GM23338 (cell line): ENCODE measurements around the gene SYT6. TPM values are rescaled to one million over a fixed set of nuclear protein-coding genes. Genes with fewer than 3 reads are reported as not detected.

Experiments
- ATAC-seq: fragments of 200-7000 bp; cut with Tn5 transposase; 3 replicates; pipeline ENCODE4 v1.9.1; 2020
- DNase-seq: peaks from one replicate; pipeline ENCODE4 v3.0.0-alpha.2; 2015; ENCODE audit warnings: low spot score
- H2AFZ ChIP-seq: fragments of 200-600 bp; sonication (generic); 2 replicates; pipeline ENCODE4 v1.8.0; 2016; ENCODE audit warnings: antibody characterized with exemption, mild to moderate bottlenecking, moderate library complexity
- H3F3A ChIP-seq: fragments of 200-600 bp; sonication (generic); replicated peaks from 2 replicates; pipeline ENCODE4 v1.8.0; 2017; ENCODE audit warnings: antibody characterized with exemption, mixed run types, low read depth
- H3K27ac ChIP-seq: fragments of 200-600 bp; sonication (generic); 2 replicates; pipeline ENCODE4 v1.6.1; 2016; ENCODE audit warnings: low read depth
- H3K27me3 ChIP-seq: fragments of 200-600 bp; sonication (generic); 2 replicates; pipeline ENCODE4 v1.8.0; 2016; ENCODE audit warnings: mild to moderate bottlenecking, mixed run types, moderate library complexity; ENCODE audit not compliant: insufficient read depth
- H3K36me3 ChIP-seq: fragments of 200-600 bp; sonication (generic); 2 replicates; pipeline ENCODE4 v1.8.0; 2016; ENCODE audit warnings: mild to moderate bottlenecking; ENCODE audit not compliant: insufficient read depth
- H3K4me1 ChIP-seq: fragments of 200-600 bp; sonication (generic); 2 replicates; pipeline ENCODE4 v1.8.0; 2016; ENCODE audit warnings: mild to moderate bottlenecking, moderate library complexity; ENCODE audit not compliant: insufficient read depth
- H3K4me2 ChIP-seq: fragments of 200-600 bp; sonication (generic); 2 replicates; pipeline ENCODE4 v1.7.1; 2017; ENCODE audit warnings: mixed run types
- H3K4me3 ChIP-seq: fragments of 200-600 bp; sonication (generic); 2 replicates; pipeline ENCODE4 v1.6.1; 2016; ENCODE audit warnings: mixed run types
- H3K79me2 ChIP-seq: fragments of 200-600 bp; sonication (generic); replicated peaks from 2 replicates; pipeline ENCODE4 v1.8.0; 2017; ENCODE audit warnings: mild to moderate bottlenecking; ENCODE audit not compliant: insufficient read depth
- H3K9me2 ChIP-seq: fragments of 200-600 bp; sonication (generic); 2 replicates; pipeline ENCODE4 v1.8.0; 2017; ENCODE audit not compliant: insufficient read depth
- H4K20me1 ChIP-seq: fragments of 200-600 bp; sonication (generic); replicated peaks from 2 replicates; pipeline ENCODE4 v1.8.0; 2017; ENCODE audit warnings: mild to moderate bottlenecking; ENCODE audit not compliant: insufficient read depth
- H3K27ac Mint-ChIP-seq: 2 replicates; pipeline ENCODE4 v1.8.0; 2020; ENCODE audit warnings: inconsistent platforms, mild to moderate bottlenecking, moderate library complexity, mixed read lengths
- H3K27me3 Mint-ChIP-seq: 3 replicates; pipeline ENCODE4 v1.8.0; 2022; ENCODE audit warnings: low read depth, mild to moderate bottlenecking, moderate library complexity, mixed read lengths, inconsistent platforms; ENCODE audit not compliant: insufficient read depth, poor library complexity
- H3K36me3 Mint-ChIP-seq: 3 replicates; pipeline ENCODE4 v1.8.0; 2021; ENCODE audit warnings: low read depth, mild to moderate bottlenecking, inconsistent platforms, moderate library complexity, mixed read lengths
- H3K4me1 Mint-ChIP-seq: 3 replicates; pipeline ENCODE4 v1.8.0; 2020; ENCODE audit warnings: mild to moderate bottlenecking, inconsistent platforms, mixed read lengths
- H3K4me3 Mint-ChIP-seq: 3 replicates; pipeline ENCODE4 v1.8.0; 2021; ENCODE audit warnings: moderate library complexity, mild to moderate bottlenecking, inconsistent platforms, mixed read lengths
- H3K9me3 Mint-ChIP-seq: 3 replicates; pipeline ENCODE4 v1.8.0; 2020; ENCODE audit warnings: moderate library complexity, mild to moderate bottlenecking, inconsistent platforms, mixed read lengths
- CREB1 ChIP-seq: fragments of 250-450 bp; sonication (Bioruptor Pico); IDR thresholded peaks from 2 replicates; pipeline ENCODE4 v1.5.0; 2020; ENCODE audit warnings: low read depth, mild to moderate bottlenecking, moderate library complexity
- CTCF ChIP-seq, 2 experiments: fragments of 200-600 bp in 1 of 2; sonication (generic) in 1 of 2; conservative IDR thresholded peaks; 2 replicates each; pipeline versions ENCODE4 v1.5.1 to v1.6.1; 2016 to 2017; ENCODE audit warnings: antibody characterized with exemption in 2 of 2, low read depth in 2 of 2, mild to moderate bottlenecking in 2 of 2, moderate library complexity in 1 of 2
- ETS1 ChIP-seq: IDR thresholded peaks from 2 replicates; pipeline ENCODE4 v1.6.1; 2016; ENCODE audit warnings: antibody characterized with exemption
- EZH2 ChIP-seq: fragments of 200-600 bp; sonication (generic); IDR thresholded peaks from one replicate; pipeline ENCODE4 v1.8.0; 2017; ENCODE audit warnings: antibody characterized with exemption, mild to moderate bottlenecking, low read depth; ENCODE audit not compliant: unreplicated experiment
- EZH2phosphoT487 ChIP-seq: fragments of 200-600 bp; sonication (generic); IDR thresholded peaks from one replicate; pipeline ENCODE4 v1.8.1; 2018; ENCODE audit warnings: antibody characterized with exemption; ENCODE audit not compliant: unreplicated experiment
- JUNB ChIP-seq: IDR thresholded peaks from one replicate; pipeline ENCODE4 v1.6.1; 2016; ENCODE audit warnings: antibody characterized with exemption; ENCODE audit not compliant: unreplicated experiment
- NANOG ChIP-seq: IDR thresholded peaks from 2 replicates; pipeline ENCODE4 v1.6.1; 2016; ENCODE audit warnings: antibody characterized with exemption, borderline replicate concordance
- POLR2AphosphoS5 ChIP-seq: IDR thresholded peaks from 2 replicates; pipeline ENCODE4 v1.6.1; 2016; ENCODE audit warnings: antibody characterized with exemption, low read depth
- REST ChIP-seq: IDR thresholded peaks from one replicate; pipeline ENCODE4 v1.6.1; 2018; ENCODE audit warnings: antibody characterized with exemption; ENCODE audit not compliant: unreplicated experiment
- STAT1 ChIP-seq: IDR thresholded peaks from one replicate; pipeline ENCODE4 v1.6.1; 2016; ENCODE audit warnings: antibody characterized with exemption; ENCODE audit not compliant: unreplicated experiment
- ZNF114 ChIP-seq: fragments of 250-450 bp; sonication (Bioruptor Pico); IDR thresholded peaks from 2 replicates; pipeline ENCODE4 v1.5.0; 2020; ENCODE audit warnings: mild to moderate bottlenecking, moderate library complexity
- ZNF331 ChIP-seq: fragments of 250-450 bp; sonication (Bioruptor Pico); IDR thresholded peaks from 2 replicates; pipeline ENCODE4 v1.5.0; 2020; ENCODE audit warnings: low read depth, mild to moderate bottlenecking, moderate library complexity
- ZNF462 ChIP-seq: fragments of 250-450 bp; sonication (Bioruptor Pico); IDR thresholded peaks from 2 replicates; pipeline ENCODE4 v1.5.0; 2020; ENCODE audit warnings: mild to moderate bottlenecking, moderate library complexity
- polyA plus RNA-seq: library from polyadenylated mRNA; unstranded; fragments of >200 nt; fragmentation: Nextera tagmentation; extraction: Ambion mirVana; gene quantifications from 2 replicates; pipeline ENCODE4 v1.2.1, GENCODE V29; 2016
- total RNA-seq: library from RNA; depleted of rRNA; stranded (reverse); fragments of >200 nt; shearing (Covaris generic); gene quantifications from 2 replicates; pipeline ENCODE4 v1.2.3, GENCODE V29; 2014

The SYT6 gene
- total and polyA plus RNA-seq, 2 experiments from 2014 or later = 31.2 to 42.6 TPM

GRCh38 chr1:114089502-114090138 lies 64.0 kb downstream of the SYT6 start:
- H3K36me3 Mint-ChIP-seq = peaks cover 79% of the 10 kb centered on the region
- TF ChIP-seq REST (no peak), ZNF331 (CRISPR knock-in tag) (no peak), ETS1 (no peak), CREB1 (CRISPR knock-in tag) (no peak), EZH2 (no peak), ZNF114 (CRISPR knock-in tag) (no peak), NANOG (no peak), CTCF (conservative IDR thresholded peaks at IDR 0.05; ENCODE audit: low read depth in 2 of 2) (no peak), JUNB (no peak), ZNF462 (CRISPR knock-in tag) (no peak), EZH2phosphoT487 (no peak), STAT1 (no peak), POLR2AphosphoS5 (no peak)
- Histone ChIP-seq H3K27me3 (no peaks in the 10 kb centered on the region), H3K36me3 (peaks cover 28% of the 10 kb centered on the region), H4K20me1 (no peaks in the 10 kb centered on the region), H3K4me3 (no peak overlapping the region), H3K9me2 (peaks cover 22% of the 10 kb centered on the region), H3K4me1 (peaks cover 41% of the 10 kb centered on the region), H3K79me2 (no peaks in the 10 kb centered on the region), H3K4me2 (0 out of 2 replicates have a peak overlapping the region, but pooled peaks have one; percentile 54), H3K27ac (peak overlapping the region; percentile 78; the same call in 1 of the 2 replicates), H3F3A (peaks cover 15% of the 10 kb centered on the region; the same call in 1 of the 2 replicates), H2AFZ (no peak overlapping the region)
- peaks cover 3% of the 10 kb centered on the region; the same call in 2 of the 3 replicates for H3K9me3 Mint-ChIP-seq
- peaks cover 5% of the 10 kb centered on the region for H3K27me3 Mint-ChIP-seq
- H3K4me1 Mint-ChIP-seq = peaks cover 53% of the 10 kb centered on the region
- no peak for DNase-seq
- no peak overlapping the region for H3K4me3 Mint-ChIP-seq
- ATAC-seq = no peak
- no peak overlapping the region for H3K27ac Mint-ChIP-seq
